ENCODE measurements around the gene CSNK1G1. TPM values are rescaled to one million over a fixed set of nuclear protein-coding genes. Genes with fewer than 3 reads are reported as not detected.

The CSNK1G1 gene
- total and polyA plus RNA-seq, 2 of the 8 experiments (the other 6 are each of a cell fraction or from before 2014, with no cell fraction given): 6.0 to 12.9 TPM

DNA sequence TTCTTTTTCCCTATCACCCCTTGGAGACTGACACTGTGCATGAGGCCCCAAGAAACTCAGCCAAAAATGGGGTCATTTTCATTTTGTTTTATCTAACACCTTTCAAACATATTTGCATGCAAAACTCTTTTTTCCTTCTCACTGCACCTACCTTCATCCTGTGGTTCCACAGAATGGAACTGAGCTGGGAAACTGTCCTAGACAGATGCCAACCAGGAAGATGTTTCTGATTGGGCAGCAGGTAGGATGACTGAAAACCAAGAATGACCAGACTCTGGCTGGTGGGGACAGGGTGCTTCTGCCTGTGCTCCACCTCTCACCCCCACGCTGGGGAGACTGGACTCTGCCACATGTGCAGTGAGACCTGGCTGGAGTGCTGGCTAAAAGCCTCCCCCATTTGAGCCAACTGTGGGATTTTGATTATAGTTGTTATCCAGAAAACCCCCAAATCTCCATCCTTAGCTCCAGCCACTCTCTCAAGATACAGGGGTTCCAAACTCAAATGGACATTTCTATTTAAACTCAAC is 198.3 kb downstream of the CSNK1G1 start:
- TF ChIP-seq POLR2A (IDR thresholded peaks at IDR 0.05; ENCODE audit: control extremely low read depth in 1 of 2, low read depth in 2 of 2, low read length in 2 of 2): peak in 1 of 2 experiments; percentile 16; a peak in 1 of 3 replicates
- TF ChIP-seq EZH2 (IDR thresholded peaks at IDR 0.05; ENCODE audit: low read depth, low read length, severe bottlenecking): no peak
- peaks cover 0 to 9% of the 10 kb centered on the region in 2 experiments; a peak in 2 of 4 replicates for H3K79me2 ChIP-seq (ENCODE audit: control insufficient read depth in 1 of 2, insufficient read depth in 2 of 2, low read length in 2 of 2)
- DNase-seq (ENCODE audit: low read depth in 1 of 2, low spot score in 2 of 2): no peak
- no peaks in the 10 kb centered on the region; the same call in 1 of the 2 replicates for H3K79me1 ChIP-seq (ENCODE audit: low read depth, low read length)
- peaks cover 38 to 59% (median 49%) of the 10 kb centered on the region in 4 experiments for H3K36me3 ChIP-seq (ENCODE audit: control insufficient read depth in 2 of 4, insufficient read depth in 4 of 4, low read length in 3 of 4)
- no peak overlapping the region for H2AFZ ChIP-seq (ENCODE audit: low read length)
- no peak overlapping the region for H3K4me3 ChIP-seq (ENCODE audit: extremely low read depth in 1 of 4, insufficient read depth in 2 of 4, low read depth in 3 of 4, low read length in 4 of 4)
- no peak overlapping the region for H4K91ac ChIP-seq (replicated peaks; ENCODE audit: insufficient read length, low read length)
- H2BK120ac ChIP-seq (replicated peaks; ENCODE audit: low read depth, low read length): no peak overlapping the region
- H3K14ac ChIP-seq (ENCODE audit: insufficient read length): no peak overlapping the region
- 0 out of 2 replicates have a peak, but pooled peaks cover 3% of the 10 kb centered on the region for H3K23me2 ChIP-seq (ENCODE audit: low read depth, low read length)
- no peak overlapping the region for H2BK15ac ChIP-seq (ENCODE audit: low read length)
- H3K56ac ChIP-seq (replicated peaks; ENCODE audit: insufficient read length, low read depth, low read length): no peak overlapping the region
- H3K4ac ChIP-seq (replicated peaks; ENCODE audit: insufficient read length, low read depth, low read length): no peak overlapping the region
- no peak overlapping the region for H3K4me2 ChIP-seq (ENCODE audit: insufficient read depth in 1 of 2, low read depth in 2 of 2, low read length in 2 of 2)
- no peak overlapping the region for H3K18ac ChIP-seq (ENCODE audit: extremely low read depth, low read length)
- POLR2A ChIA-PET (ENCODE audit: partially characterized antibody): interaction anchor here (0.7 to 2.0 kb wide), 4 partner anchors 10 to 50 kb away, joined by 3 to 7 read pairs (median 4); no protein-coding TSS in a partner anchor
- peaks cover 10 to 21% of the 10 kb centered on the region in 2 experiments for H4K20me1 ChIP-seq (replicated peaks in 1 of 2; ENCODE audit: control insufficient read depth in 1 of 2, insufficient read depth in 2 of 2, low read length in 2 of 2)
- no peaks in the 10 kb centered on the region for H3K9me3 ChIP-seq (ENCODE audit: insufficient read depth in 2 of 2, low read depth in 1 of 2, low read length in 1 of 2)
- no peak overlapping the region for H4K5ac ChIP-seq (ENCODE audit: insufficient read length, low read depth, low read length)
- H4K8ac ChIP-seq (ENCODE audit: extremely low read depth, insufficient read depth, low read length): no peak overlapping the region
- H3K27ac ChIP-seq (ENCODE audit: low read depth, low read length): no peak overlapping the region
- no peak overlapping the region for H3K23ac ChIP-seq (ENCODE audit: insufficient read length)
- no peak overlapping the region for H3K9ac ChIP-seq (replicated peaks in 1 of 4; ENCODE audit: extremely low read depth in 1 of 4, low read depth in 3 of 4, low read length in 3 of 4)
- no peak overlapping the region for H2BK12ac ChIP-seq (ENCODE audit: low read depth, low read length)
- no peak overlapping the region for H2BK5ac ChIP-seq (ENCODE audit: low read depth, low read length)
- no peak overlapping the region for H2BK20ac ChIP-seq (ENCODE audit: low read length)
- no peak overlapping the region for H2AK5ac ChIP-seq (ENCODE audit: low read depth, low read length)
- peaks cover 0 to 4% (median 4%) of the 10 kb centered on the region in 4 experiments; a peak in 5 of 7 replicates for H3K27me3 ChIP-seq (replicated peaks in 1 of 4; ENCODE audit: control insufficient read depth in 3 of 4, extremely low read depth in 1 of 4, insufficient read depth in 3 of 4, low read length in 3 of 4)
- CTCF ChIA-PET (ENCODE audit: partially characterized antibody): interaction anchor here (0.6 to 1.2 kb wide), 3 partner anchors 23 to 210 kb away, joined by 3 to 6 read pairs (median 3); no protein-coding TSS in a partner anchor
- 100% methylated on average over 1 of the region's 1 CpG; no CpG with 5 or more reads in 1 of the 2 experiments for WGBS, 2 experiments (ENCODE audit: extremely low coverage in 1 of 2, insufficient coverage in 1 of 2, insufficient read length in 1 of 2, insufficient replicate concordance in 2 of 2, low coverage in 1 of 2, low lambda C conversion rate in 2 of 2, missing lambda C conversion rate in 1 of 2)
- no peak for FAIRE-seq
- peaks cover 0 to 12% (median 7%) of the 10 kb centered on the region in 4 experiments; a peak in 6 of 7 replicates for H3K4me1 ChIP-seq (replicated peaks in 1 of 4; ENCODE audit: control insufficient read depth in 3 of 4, insufficient read depth in 4 of 4, low read length in 3 of 4)
